Measurements from ENCODE around the gene GPR3.
"Not testable (repeated sequence)": the region's sequence is repeated elsewhere in the genome, so short reads cannot be mapped to it uniquely, and the experiment has no call there.

The GPR3 gene

DNA sequence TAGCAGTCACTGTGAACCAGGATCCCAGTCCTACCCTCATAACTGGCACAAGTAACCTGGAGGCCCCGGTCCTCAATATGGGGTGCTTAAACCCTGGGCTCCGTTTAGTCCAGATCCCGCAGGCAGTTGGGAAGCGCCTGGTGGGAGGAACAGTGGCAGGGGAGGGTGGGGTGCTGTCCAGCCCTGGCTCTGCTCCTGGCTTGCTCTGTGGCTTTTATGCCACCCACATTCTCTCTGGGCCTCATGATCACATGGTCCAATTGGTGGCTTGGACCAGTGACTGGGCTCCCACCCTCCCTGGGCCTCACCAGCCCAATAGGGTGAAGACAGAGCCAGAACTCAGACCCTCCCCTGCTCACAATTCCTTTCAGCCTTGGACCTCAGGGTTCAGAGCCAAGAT, 12.2 kb upstream of the GPR3 start:
- DNase-seq (ENCODE audit: low read depth), result no peak

DNA sequence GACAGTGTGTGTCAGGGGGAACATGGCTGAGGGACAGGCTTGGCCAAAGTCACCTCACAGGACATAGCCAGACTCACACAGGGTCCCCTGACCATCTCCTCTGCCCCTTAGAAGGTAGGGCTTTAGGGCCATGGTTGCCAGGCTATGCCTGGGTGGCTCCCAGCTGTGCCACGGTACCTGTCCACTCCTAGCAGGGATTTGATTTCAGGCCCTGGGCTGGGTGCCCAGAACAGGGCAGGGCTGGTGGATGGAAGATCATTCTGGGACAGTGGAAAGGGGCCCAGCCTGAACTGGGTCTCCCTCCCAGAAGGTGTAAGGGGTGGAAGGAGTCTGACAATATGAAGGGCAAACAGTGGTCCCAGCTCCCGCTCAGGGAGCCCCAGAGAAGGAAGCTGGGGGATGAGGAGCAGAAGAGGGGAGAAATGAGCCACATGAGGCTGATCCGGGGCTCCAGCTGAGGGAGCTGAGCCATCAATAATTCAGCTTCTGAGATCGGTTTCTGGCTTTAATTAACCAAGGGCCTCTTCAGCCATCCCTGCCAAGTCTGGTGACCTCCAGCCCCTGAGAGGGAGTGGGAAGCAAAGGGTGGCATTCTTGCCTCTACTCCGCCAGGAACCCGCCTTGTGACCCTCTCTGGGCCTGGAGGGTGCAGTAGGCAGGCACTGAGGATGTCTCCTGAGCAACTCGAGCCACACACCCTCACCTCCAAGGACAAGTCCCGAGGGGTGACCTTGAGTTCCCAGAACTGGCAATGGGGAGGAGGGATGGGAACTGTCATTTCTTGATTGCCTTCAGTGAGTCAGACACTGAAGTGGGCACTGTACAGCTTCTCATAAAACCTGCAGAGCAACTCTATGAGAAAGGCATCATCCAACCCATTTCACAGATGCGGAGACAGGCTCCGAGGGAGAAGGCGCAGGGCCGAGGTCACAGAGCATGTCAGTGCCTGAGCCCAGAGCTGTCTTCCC, 11.4 kb upstream of the GPR3 start:
- no peak for DNase-seq (ENCODE audit: low read depth)

DNA sequence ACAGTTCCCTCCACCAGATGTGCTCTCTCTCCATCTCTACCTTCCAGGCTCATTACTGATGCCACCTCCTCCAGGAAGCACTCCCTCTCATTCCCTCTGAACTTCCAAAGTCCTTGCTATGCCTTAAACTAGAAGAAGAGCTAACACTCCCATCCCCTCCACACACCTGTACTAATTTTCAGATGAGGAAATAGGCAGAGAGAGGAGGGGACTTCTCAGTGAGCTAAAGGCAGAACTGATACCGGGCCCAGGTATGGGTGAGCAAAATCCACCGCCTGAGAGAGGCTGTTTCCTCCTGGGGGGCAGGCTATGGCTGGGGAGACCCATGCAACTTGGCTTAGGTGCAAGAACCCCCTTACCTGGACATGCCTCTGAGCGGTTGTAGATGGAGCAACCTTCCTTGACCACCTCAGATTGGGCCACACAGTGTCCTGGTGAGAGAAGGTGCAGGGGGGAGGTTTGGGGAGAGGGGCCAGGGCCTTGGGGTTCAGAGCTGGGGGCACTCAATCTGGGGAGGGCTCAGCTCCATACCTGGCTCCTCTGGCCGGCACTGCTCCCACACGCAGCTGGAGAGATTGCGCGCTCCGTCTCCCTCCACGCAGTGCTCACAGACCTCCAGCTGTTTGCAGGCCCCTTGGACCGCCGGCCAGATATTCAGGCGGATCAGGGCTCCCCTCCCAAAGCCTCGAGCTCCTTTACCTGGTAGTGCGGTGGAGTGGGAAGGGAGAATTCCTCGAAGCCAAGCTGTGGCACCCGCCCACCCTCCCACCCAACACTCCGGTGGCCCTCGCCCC, 10.3 kb upstream of the GPR3 start:
- DNase-seq (ENCODE audit: low read depth), result no peak

DNA sequence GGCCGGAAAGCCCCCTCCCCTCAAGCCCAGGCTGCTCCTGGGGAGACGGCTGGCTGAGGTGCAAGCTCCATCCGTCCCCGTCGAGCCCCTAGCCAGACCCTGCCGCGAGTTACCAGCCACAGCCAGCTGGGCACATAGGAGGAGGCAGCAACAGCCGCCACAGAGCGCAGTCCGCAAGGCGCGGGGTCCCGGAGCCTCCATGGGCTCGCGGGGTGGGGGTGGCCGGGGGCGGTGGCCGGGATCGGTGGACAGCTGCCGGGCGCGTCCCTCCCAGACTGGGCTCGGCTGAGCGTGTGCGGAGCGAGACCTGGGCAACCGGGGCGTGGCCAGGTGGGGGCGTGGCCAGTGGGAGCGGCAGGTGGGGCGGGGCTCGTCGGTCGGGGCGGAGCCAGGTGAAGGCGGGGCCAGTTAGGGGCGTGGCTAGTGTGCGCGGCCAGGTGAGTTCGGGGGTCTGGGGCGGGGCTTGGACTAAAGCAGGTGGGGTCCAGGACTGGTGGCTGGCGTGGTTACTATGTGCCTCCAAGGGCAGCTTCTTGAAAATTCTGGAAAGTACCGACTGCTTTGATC, 9.3 kb upstream of the GPR3 start, which contains the start of gene CD164L2:
CD164L2 (minus strand) TSS at position 295 of the 567 bp plus-strand sequence; CDS start at position 201, 94 bp downstream.
- DNase-seq (ENCODE audit: low read depth), result no peak

DNA sequence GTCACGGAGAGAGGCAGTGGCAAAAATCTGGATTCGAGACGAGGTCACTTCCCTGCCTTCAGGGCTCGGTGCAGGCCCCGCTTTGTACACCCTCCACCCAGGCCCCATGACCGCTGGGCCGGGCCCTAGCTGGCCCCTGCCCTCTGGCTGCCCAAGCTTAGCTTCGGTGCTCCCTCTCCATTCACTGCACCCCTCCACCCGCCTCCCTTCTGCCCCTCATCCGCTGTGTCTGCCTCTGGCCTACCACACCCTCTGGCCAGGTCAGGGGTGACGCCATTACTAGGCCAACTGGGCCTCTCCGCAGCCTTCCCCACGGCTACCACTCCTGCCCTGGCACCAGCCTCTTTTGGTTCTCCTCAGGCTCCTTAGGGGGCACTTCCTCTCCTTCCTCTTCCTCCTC, 8.8 kb upstream of the GPR3 start:
- no peak for DNase-seq (ENCODE audit: low read depth)

DNA sequence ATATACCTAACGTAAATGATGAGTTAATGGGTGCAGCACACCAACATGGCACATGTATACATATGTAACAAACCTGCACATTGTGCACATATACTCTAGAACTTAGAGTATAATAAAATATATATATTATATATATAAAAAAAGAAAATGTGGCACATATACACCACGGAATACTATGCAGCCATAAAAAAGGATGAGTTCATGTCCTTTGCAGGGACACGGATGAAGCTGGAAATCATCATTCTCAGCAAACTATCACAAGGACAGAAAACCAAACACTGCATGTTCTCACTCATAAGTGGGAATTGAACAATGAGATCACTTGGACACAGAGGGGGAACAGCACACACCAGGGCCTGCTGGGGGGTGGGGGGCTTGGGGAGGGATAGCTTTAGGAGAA, 7.6 kb upstream of the GPR3 start:
- DNase-seq (ENCODE audit: low read depth), result not testable (repeated sequence)

DNA sequence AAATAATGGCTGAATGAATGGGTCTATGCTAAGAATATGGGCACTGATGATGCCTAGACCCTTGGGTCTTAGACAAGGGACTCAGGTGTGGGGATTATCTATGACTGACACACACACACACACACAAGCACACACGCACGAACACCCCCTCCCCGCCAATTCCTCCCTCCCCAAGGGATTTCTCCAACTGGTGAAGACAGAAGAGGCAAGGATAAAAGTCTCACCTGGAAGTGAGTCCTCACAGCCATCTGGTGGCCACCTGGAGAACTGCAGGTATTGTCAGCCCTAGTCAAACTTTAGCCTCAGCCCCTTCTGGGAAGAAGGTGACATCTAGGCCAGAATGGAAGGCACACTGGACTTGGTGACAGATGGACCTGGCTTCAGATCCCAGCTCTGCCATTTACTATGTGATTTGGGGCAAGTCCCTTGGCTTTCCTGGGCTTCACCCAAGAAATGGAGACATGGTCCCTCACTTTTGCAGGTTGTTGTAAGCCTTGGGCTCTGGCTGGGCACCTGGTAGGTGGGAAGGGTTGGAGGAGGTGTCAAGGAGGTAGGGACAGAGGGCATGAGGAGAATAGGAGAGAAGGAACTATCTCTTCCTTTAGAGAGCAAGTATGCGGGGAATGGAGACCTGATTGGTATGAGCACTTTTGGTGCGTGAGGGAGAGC, 4.0 kb upstream of the GPR3 start:
- DNase-seq (ENCODE audit: low read depth), result no peak

DNA sequence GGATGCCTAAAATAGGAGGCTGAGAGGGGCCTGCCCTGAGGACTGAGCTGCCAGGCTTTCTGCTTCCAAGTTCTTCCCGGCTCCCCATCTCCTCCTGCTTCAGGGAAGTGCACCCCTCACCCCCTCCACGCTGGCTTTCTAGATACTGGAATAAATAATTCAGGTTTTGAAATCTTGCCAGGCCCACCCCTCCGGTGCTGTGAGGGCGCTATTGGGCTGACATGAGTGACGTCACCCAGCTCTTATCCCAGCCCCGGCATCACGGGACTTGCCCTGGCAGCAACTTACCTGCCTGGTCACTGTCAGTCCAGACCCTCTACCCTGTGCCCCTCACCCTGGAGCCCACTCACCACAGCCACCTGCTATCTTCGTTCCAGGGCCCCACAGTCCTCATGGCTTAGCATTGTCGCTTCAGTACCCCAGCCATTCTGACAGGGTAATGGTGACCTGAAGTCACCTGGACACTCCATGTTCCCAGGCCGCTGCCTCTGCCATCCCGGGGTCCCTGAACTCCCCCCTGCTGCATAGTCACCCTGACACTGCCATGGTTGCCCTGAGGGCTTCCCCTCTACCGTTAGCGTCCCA, 819 bp upstream of the GPR3 start:
- DNase-seq (ENCODE audit: low read depth), result no peak

DNA sequence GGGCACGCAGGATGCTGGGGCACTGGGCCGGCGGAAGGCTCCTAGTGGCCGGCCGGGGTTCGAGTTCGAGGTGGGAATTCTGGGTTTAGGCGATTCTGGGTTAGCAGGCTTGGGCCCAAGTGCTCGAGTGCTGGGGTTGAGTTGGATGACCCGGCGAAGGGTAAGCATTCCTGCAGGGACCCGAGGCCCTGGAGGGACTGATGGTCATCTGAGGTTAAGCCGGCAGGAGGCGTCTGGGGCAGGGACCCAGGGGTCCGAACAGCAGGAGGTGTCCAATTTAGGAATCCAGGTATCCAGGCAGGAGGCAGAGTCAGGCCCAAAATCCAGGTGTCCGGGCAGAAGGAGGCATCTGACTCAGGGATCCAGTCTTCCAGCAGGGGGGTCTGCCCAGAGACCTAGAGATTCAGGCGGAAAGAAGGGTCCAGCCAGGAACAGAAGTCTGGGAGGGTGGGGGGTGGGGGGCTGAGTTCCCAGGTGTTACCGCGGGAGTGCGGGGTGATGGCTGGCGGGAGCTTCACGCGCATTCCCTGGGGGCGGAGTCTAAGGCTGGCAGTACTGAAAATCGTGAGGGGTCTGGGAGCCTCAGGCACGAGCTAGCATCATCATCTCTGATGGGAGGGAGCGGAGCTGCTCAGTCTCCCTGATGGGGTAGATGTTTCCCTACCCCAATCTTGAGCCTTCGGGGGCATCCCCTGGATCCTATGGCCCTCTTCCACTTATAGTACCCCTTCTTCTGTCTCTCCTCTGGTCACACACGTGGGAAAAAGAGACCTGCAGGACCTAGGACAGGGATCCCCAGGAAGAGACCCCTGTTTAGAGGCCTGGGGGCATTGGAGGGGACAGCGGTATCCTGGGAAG, 585 bp downstream of the GPR3 start:
- DNase-seq (ENCODE audit: low read depth), result no peak

DNA sequence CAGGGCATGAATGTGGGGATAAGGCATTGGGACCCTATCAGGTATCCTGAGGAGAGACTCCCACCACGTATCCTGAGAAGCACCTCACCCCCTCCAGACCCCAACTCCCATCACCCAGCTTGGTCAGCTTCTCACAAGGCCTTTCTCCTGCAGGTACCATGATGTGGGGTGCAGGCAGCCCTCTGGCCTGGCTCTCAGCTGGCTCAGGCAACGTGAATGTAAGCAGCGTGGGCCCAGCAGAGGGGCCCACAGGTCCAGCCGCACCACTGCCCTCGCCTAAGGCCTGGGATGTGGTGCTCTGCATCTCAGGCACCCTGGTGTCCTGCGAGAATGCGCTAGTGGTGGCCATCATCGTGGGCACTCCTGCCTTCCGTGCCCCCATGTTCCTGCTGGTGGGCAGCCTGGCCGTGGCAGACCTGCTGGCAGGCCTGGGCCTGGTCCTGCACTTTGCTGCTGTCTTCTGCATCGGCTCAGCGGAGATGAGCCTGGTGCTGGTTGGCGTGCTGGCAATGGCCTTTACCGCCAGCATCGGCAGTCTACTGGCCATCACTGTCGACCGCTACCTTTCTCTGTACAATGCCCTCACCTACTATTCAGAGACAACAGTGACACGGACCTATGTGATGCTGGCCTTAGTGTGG, 1.3 kb downstream of the GPR3 start:
- no peak for DNase-seq (ENCODE audit: low read depth)

DNA sequence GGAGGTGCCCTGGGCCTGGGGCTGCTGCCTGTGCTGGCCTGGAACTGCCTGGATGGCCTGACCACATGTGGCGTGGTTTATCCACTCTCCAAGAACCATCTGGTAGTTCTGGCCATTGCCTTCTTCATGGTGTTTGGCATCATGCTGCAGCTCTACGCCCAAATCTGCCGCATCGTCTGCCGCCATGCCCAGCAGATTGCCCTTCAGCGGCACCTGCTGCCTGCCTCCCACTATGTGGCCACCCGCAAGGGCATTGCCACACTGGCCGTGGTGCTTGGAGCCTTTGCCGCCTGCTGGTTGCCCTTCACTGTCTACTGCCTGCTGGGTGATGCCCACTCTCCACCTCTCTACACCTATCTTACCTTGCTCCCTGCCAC, 1.8 kb downstream of the GPR3 start:
- no peak for DNase-seq (ENCODE audit: low read depth)

DNA sequence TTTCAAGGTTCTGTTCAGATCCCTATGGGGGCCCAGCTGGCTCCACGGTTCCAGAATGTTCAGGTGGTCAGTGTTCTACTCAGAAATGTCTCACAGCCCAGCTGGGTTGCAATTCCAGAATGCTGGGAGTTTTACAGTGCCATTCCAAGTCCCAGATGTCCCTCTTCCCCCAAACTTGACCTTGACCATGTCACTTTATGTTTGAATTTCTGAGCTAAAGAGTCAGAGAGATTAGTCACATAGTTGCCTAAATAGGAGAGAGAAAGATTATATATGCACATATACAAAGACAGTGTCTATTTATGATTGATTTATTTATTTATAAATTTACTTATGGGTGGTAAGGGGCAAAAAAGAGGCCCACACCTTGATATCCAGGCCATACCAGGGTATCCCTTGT, 2.5 kb downstream of the GPR3 start:
- DNase-seq (ENCODE audit: low read depth), result no peak

DNA sequence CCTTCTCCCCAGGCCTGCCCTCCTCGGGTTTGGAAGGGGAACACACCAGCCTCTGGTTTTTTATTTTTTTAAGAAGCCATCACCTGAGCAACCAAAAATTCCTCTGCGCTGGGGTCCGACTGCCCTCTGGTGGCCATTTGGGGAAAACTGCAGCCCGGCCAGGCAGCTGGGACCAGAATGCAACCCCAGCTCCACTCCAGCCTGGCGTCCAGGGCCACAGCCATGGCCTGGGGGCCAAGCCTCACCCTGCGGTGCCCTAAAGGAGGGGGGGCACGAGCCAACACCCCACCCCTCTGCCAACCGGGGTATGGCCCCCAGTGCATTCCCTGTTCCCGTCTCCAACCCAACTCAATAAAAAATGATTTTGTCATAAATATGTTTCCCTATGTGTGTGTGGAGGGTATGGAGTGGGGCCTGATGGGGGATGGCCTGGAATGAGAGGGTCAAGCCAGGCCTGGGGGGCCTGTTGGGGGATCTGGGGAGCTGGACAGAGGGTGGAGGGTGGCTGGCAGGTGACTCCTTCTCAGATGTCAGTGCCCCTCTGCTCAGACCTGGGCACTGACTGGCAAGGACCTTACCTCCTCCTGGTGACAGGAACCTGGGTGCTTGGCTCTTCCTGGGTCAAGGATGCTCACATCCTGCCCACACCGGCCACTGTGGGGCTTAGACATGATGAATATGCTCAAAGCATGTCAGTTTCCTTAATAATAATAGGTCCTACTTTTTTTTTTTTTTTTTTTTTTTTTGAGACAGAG, 3.2 kb downstream of the GPR3 start:
- DNase-seq (ENCODE audit: low read depth), result no peak

DNA sequence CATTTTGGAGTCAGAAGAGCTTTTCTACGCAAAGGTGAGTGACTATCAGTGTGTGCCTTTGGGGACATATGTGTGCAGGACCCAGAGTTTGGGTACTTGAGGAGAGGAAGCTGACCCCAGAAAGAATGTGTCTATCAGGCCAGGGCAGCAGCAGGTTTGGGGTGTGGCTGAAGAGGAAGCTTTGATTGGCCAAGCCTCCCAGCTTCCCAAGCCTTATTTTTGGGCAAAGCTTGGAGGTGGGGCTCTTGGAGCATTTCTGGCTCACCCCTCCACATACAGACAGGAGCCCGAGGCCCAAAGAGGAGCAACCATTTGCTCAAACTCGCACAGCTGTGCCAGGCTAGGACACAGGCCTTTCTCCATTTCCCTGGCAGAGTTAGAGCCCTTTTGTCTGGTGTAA, 4.7 kb downstream of the GPR3 start:
- DNase-seq (ENCODE audit: low read depth), result no peak

DNA sequence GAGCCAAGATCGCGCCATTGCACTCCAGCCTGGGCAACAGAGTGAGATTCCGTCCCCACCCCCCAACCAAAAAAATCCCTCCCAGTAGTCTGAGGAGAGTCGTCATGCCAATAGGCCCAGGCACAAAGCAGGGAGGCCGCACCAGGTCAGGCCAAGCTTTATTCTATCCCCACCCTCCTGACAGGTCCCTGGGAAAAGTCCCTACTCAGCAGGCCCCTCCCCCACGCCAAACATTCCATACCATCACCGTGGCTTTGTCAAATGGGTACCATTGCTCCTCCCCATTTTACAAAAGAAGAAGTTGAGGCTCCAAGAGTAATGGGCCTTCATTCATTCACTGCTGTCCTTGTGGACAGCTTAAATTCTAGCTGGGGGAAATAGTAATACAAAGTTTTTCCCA, 5.3 kb downstream of the GPR3 start:
- DNase-seq (ENCODE audit: low read depth), result no peak

DNA sequence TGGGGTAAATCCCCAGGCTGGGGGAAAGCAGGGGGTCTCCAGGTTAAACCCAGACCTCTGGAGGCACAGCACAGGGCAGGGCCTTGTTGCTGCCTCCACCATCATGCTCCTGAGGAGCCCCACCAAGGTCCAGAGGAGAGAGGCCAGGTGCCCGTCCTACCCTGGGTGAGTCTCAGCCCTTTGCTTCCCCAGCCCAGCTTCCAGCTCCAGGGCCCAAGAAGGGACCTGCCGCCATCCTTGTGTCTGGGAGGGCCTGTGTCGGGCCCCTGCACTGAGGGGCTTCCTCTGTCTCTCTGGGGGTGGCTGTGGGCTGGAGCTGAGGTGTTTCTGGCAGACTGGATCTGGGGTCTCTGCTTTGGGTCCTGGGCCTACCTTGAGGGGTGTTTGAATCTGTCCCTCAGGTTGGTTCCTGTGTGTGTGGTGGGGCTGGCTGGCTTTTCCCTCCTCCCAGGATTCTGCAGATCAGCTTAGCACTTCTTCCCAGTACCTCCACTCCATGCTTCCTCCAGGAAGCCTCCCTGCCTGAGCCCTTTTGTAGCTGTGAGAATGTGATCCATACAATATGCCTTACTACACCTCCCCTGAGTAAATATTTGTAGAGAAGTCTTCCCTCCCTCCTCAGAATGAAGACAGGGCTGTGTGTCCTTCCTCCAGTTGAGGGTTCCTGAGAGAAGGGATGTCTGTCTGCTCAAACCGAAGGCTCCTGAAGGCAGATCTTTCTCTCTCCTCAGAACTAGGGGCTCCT, 6.2 kb downstream of the GPR3 start:
- DNase-seq (ENCODE audit: low read depth), result no peak

DNA sequence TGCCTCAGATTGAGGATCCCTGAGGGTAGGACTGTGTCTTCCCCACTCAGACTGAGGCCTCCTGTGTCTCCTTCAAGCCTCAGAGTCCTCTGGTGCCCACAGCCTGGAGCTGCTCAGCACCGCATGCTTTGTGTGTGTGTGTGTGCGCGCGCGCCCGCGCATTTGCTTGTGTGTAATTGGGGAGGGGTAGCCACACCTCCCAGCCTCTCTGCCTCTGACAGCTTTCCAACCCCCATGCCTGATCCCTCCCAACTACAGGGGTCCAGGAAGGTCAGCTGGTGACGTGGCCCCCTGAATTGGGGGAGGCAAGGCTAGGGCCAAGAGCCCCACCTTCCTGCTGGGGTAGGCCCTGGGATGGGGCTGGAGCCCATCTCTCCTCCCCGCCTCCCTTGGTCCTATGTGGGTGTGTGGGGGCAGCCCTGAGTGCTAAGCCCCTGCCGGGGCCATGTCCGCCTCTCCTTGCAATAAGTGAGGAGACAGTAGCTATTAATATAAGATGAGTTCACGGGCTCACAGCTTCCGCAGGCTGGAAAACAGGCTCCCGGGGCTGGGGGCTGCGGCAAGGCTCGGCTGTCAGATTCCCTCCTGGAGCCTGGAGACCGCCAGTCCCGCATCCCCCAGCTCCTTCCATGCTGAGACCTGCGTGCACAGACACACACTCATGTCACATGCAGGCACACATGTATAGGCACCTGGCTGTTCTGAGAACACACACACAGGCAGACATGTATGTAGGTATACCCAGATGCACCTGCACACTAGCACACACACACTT, 7.0 kb downstream of the GPR3 start:
- DNase-seq (ENCODE audit: low read depth), result no peak

Data from HS-27A (cell line).